AG10803 (cell line): ENCODE measurements around the gene CCDC85A.

Experiments used
- DNase-seq: peaks from one replicate; pipeline ENCODE4 v3.0.0; 2010; ENCODE audit warnings: low read depth
- H3K4me3 ChIP-seq: 2 replicates; pipeline ENCODE4 v1.5.1; 2011; ENCODE audit warnings: mild to moderate bottlenecking, low read length, control low read depth
- CTCF ChIP-seq: conservative IDR thresholded peaks from 2 replicates; pipeline ENCODE4 v1.5.1; 2011; ENCODE audit warnings: mild to moderate bottlenecking, low read length, control low read depth, inconsistent platforms

The CCDC85A gene

GRCh38 chr2:56375251-56375650 lies 191.5 kb downstream of the CCDC85A start:
- no peak for DNase-seq
- H3K4me3 ChIP-seq = no peak overlapping the region
- TF ChIP-seq CTCF = no peak

GRCh38 chr2:56376699-56377665 lies 193.2 kb downstream of the CCDC85A start:
- DNase-seq = peak; percentile 72
- no peak for TF ChIP-seq CTCF
- no peak overlapping the region for H3K4me3 ChIP-seq

GRCh38 chr2:56379066-56379465 lies 195.3 kb downstream of the CCDC85A start:
- DNase-seq = no peak
- no peak for TF ChIP-seq CTCF

GRCh38 chr2:56380861-56381260 lies 197.1 kb downstream of the CCDC85A start:
- H3K4me3 ChIP-seq = no peak overlapping the region
- TF ChIP-seq CTCF = no peak
- peak; percentile 57 for DNase-seq

More at GRCh38 chr2:56379066-56379465, 195.3 kb downstream of the CCDC85A start:
- H3K4me3 ChIP-seq = no peak overlapping the region

- no peak for TF ChIP-seq CTCF
- no peak for DNase-seq
- H3K4me3 ChIP-seq = no peak overlapping the region
Measured at GRCh38 chr2:56382466-56382865, 198.7 kb downstream of the CCDC85A start.

GRCh38 chr2:56386657-56387056 lies 202.9 kb downstream of the CCDC85A start:
- DNase-seq = no peak
- TF ChIP-seq CTCF = no peak
- no peak overlapping the region for H3K4me3 ChIP-seq

GRCh38 chr2:56390644-56391043 lies 206.9 kb downstream of the CCDC85A start:
- no peak overlapping the region for H3K4me3 ChIP-seq
- no peak for DNase-seq
- no peak for TF ChIP-seq CTCF
